SK-N-SH (cell line): ENCODE data around the gene PIGC. TPM values are rescaled to one million over a fixed set of nuclear protein-coding genes. Genes with fewer than 3 reads are reported as not detected.

Source experiments
- CTCF ChIA-PET: fragments of 300-600, 350-600 bp; formaldehyde crosslinking; extraction: SDS; loops from one replicate; lab custom pipeline; 2021; lab: Yijun Ruan, JAX
- POLR2A ChIA-PET: fragments of 350-600 bp; sonication (Branson Sonifier 250); formaldehyde crosslinking; extraction: SDS; loops from one replicate; lab custom pipeline; 2020; ENCODE audit warnings: antibody characterized with exemption, inconsistent platforms; lab: Yijun Ruan, JAX
- DNase-seq: peaks from one replicate; pipeline ENCODE4 v3.0.0; 2012
- H2AFZ ChIP-seq: fragments of 200-600 bp; sonication (generic); 2 replicates; pipeline ENCODE4 v1.8.1; 2016; ENCODE audit warnings: antibody characterized with exemption, mild to moderate bottlenecking, low read depth
- H3F3A ChIP-seq: fragments of 200-600 bp; sonication (generic); replicated peaks from 2 replicates; pipeline ENCODE3; 2016; ENCODE audit warnings: antibody characterized with exemption, mild to moderate bottlenecking; ENCODE audit not compliant: insufficient read depth
- H3K27ac ChIP-seq, 2 experiments: fragments of 200-500 bp in 1 of 2; fragments of 200-600 bp in 1 of 2; sonication (Bioruptor generic) in 1 of 2; sonication (generic), shearing (Covaris generic) in 1 of 2; 2 replicates each; pipeline versions ENCODE4 v1.5.1 to v1.6.1; 2014 to 2016; ENCODE audit warnings: low read depth in 2 of 2, inconsistent platforms in 1 of 2, low read length in 1 of 2, mild to moderate bottlenecking in 1 of 2, mixed read lengths in 1 of 2
- H3K27me3 ChIP-seq: fragments of 200-600 bp; sonication (generic), shearing (Covaris generic); 2 replicates; pipeline ENCODE4 v1.6.1; 2016; ENCODE audit warnings: mixed run types; ENCODE audit not compliant: insufficient read depth
- H3K36me3 ChIP-seq, 2 experiments: fragments of 200-500 bp in 1 of 2; fragments of 200-600 bp in 1 of 2; sonication (Bioruptor generic) in 1 of 2; sonication (generic) in 1 of 2; replicated peaks in 1 of 2; 2 replicates each; pipeline versions ENCODE3 to v1.5.1; 2014 to 2016; ENCODE audit warnings: low read length in 1 of 2, mild to moderate bottlenecking in 1 of 2; ENCODE audit not compliant: insufficient read depth in 2 of 2, control insufficient read depth in 1 of 2
- H3K4me1 ChIP-seq, 2 experiments: fragments of 200-500 bp in 1 of 2; fragments of 200-600 bp in 1 of 2; sonication (Bioruptor generic) in 1 of 2; sonication (generic), shearing (Covaris generic) in 1 of 2; 2 replicates each; pipeline versions ENCODE4 v1.5.1 to v1.6.1; 2014 to 2016; ENCODE audit warnings: low read depth in 1 of 2, low read length in 1 of 2, mixed run types in 1 of 2; ENCODE audit not compliant: insufficient read depth in 2 of 2, control insufficient read depth in 1 of 2
- H3K4me2 ChIP-seq: fragments of 200-600 bp; sonication (generic), shearing (Covaris generic); 2 replicates; pipeline ENCODE4 v1.6.1; 2017; ENCODE audit warnings: mixed run types
- H3K4me3 ChIP-seq, 2 experiments: fragments of 200-500 bp in 1 of 2; fragments of 200-600 bp in 1 of 2; sonication (Bioruptor generic) in 1 of 2; sonication (generic), shearing (Covaris generic) in 1 of 2; 2 replicates each; pipeline versions ENCODE4 v1.5.1 to v1.8.1; 2014 to 2016; ENCODE audit warnings: low read depth in 2 of 2, inconsistent platforms in 1 of 2, low read length in 1 of 2, mild to moderate bottlenecking in 1 of 2, mixed read lengths in 1 of 2, moderate library complexity in 1 of 2
- H3K79me2 ChIP-seq: fragments of 200-600 bp; sonication (generic); 2 replicates; pipeline ENCODE4 v1.8.1; 2017; ENCODE audit warnings: mild to moderate bottlenecking; ENCODE audit not compliant: insufficient read depth
- H3K9ac ChIP-seq: fragments of 200-600 bp; sonication (generic); 2 replicates; pipeline ENCODE4 v1.6.1; 2017; ENCODE audit warnings: mixed run types
- H3K9me2 ChIP-seq: fragments of 200-600 bp; sonication (generic); 2 replicates; pipeline ENCODE4 v1.6.1; 2017; ENCODE audit warnings: mixed run types
- H3K9me3 ChIP-seq: fragments of 200-600 bp; sonication (generic); 2 replicates; pipeline ENCODE4 v1.6.1; 2017; ENCODE audit warnings: mixed run types, mild to moderate bottlenecking, moderate library complexity
- H4K20me1 ChIP-seq: fragments of 200-600 bp; sonication (generic); 2 replicates; pipeline ENCODE4 v1.6.1; 2017; ENCODE audit warnings: mild to moderate bottlenecking, mixed run types; ENCODE audit not compliant: insufficient read depth
- CTCF ChIP-seq: fragments of 200-600 bp; sonication (generic); IDR thresholded peaks from 2 replicates; pipeline ENCODE4 v1.6.1; 2017; ENCODE audit warnings: antibody characterized with exemption, mild to moderate bottlenecking, moderate library complexity
- EZH2phosphoT487 ChIP-seq: fragments of 200-600 bp; sonication (generic); IDR thresholded peaks from 2 replicates; pipeline ENCODE4 v1.6.1; 2017; ENCODE audit warnings: low read depth, mixed run types, mild to moderate bottlenecking, antibody characterized with exemption, moderate library complexity, borderline replicate concordance
- FOXJ3 ChIP-seq: sonication (generic); formaldehyde crosslinking; IDR thresholded peaks from 2 replicates; pipeline ENCODE4 v1.5.1; 2020; ENCODE audit warnings: mild to moderate bottlenecking, missing genetic modification reagents
- MEF2A ChIP-seq: IDR thresholded peaks from 2 replicates; pipeline ENCODE4 v1.4.0; 2012; ENCODE audit warnings: low read depth, borderline replicate concordance
- MXI1 ChIP-seq: IDR thresholded peaks from 2 replicates; pipeline ENCODE4 v1.6.1; 2012; ENCODE audit warnings: mild to moderate bottlenecking, low read depth, low read length, improper control_type of control experiment
- NFIC ChIP-seq: IDR thresholded peaks from 2 replicates; pipeline ENCODE4 v1.4.0; 2012; ENCODE audit warnings: borderline replicate concordance
- RAD21 ChIP-seq: IDR thresholded peaks from 2 replicates; pipeline ENCODE4 v1.6.1; 2012; ENCODE audit warnings: mild to moderate bottlenecking, low read length
- RCOR1 ChIP-seq: fragments of 150-350 bp; IDR thresholded peaks from 2 replicates; pipeline ENCODE4 v1.6.1; 2017; ENCODE audit warnings: antibody characterized with exemption, low read length
- TCF12 ChIP-seq: IDR thresholded peaks from 2 replicates; pipeline ENCODE4 v1.4.0; 2012
- USF1 ChIP-seq: IDR thresholded peaks from 2 replicates; pipeline ENCODE4 v1.4.0; 2012; ENCODE audit warnings: low read depth, borderline replicate concordance
- YY1 ChIP-seq: IDR thresholded peaks from 2 replicates; pipeline ENCODE4 v1.4.0; 2012; ENCODE audit warnings: low read depth, mild to moderate bottlenecking
- WGBS: methylation state at CpG from one replicate; pipeline ENCODE4 v1.1.6; 2017; ENCODE audit warnings: low lambda C conversion rate; 5-methylcytosine and 5-hydroxymethylcytosine counted together
- polyA plus RNA-seq, 3 experiments: library from polyadenylated mRNA; depleted of rRNA; stranded (reverse); fragments of >200 nt; gene quantifications; 2 replicates each; pipeline ENCODE4 v1.2.3, GENCODE V29; 2012
- TF ChIP-seq, protein P1 (sequence below): IDR thresholded peaks from 2 replicates; pipeline ENCODE4 v1.4.0; 2012; ENCODE audit warnings: low read depth
- TF ChIP-seq, protein P2 (sequence below): IDR thresholded peaks from 2 replicates; pipeline ENCODE4; 2012

The PIGC gene
- polyA plus RNA-seq, 1 of the 3 experiments (the other 2 are of a cell fraction), result 20.6 TPM

GRCh38 chr1:172416496-172417035 is 27.3 kb downstream of the PIGC start:
- CTCF ChIA-PET, result interaction anchor here (1.0 to 2.9 kb wide), 5 partner anchors 11 to 414 kb away, joined by 3 to 10 read pairs (median 5); partner anchors contain the start of gene PIGC

GRCh38 chr1:172414331-172414730 is 29.5 kb downstream of the PIGC start:
- Histone ChIP-seq H3K4me1 (no peaks in the 10 kb centered on the region), H4K20me1 (no peaks in the 10 kb centered on the region), H3K27me3 (no peaks in the 10 kb centered on the region), H3K9me2 (no peaks in the 10 kb centered on the region), H3K36me3 (peaks cover 0 to 5% of the 10 kb centered on the region in 2 experiments), H3K27ac (no peak overlapping the region), H3K4me2 (no peak overlapping the region), H3K9me3 (no peaks in the 10 kb centered on the region), H2AFZ (no peak overlapping the region), H3K79me2 (no peaks in the 10 kb centered on the region), H3K4me3 (no peak overlapping the region), H3F3A (peaks cover 5% of the 10 kb centered on the region), H3K9ac (no peak overlapping the region)
- ChIA-PET CTCF (interaction anchor here (1.2 kb wide), 1 partner anchor 14 kb away, joined by 3 read pairs; no protein-coding TSS in a partner anchor), POLR2A (no interaction called here)
- no peak for DNase-seq
- TF ChIP-seq CTCF (no peak), USF1 (no peak), YY1 (no peak), TCF12 (no peak), FOXJ3 (CRISPR knock-in tag) (no peak), RCOR1 (no peak), NFIC (no peak), EZH2phosphoT487 (no peak)
- TF ChIP-seq, protein P1, sequence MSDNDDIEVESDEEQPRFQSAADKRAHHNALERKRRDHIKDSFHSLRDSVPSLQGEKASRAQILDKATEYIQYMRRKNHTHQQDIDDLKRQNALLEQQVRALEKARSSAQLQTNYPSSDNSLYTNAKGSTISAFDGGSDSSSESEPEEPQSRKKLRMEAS, result no peak
- TF ChIP-seq, protein P2, sequence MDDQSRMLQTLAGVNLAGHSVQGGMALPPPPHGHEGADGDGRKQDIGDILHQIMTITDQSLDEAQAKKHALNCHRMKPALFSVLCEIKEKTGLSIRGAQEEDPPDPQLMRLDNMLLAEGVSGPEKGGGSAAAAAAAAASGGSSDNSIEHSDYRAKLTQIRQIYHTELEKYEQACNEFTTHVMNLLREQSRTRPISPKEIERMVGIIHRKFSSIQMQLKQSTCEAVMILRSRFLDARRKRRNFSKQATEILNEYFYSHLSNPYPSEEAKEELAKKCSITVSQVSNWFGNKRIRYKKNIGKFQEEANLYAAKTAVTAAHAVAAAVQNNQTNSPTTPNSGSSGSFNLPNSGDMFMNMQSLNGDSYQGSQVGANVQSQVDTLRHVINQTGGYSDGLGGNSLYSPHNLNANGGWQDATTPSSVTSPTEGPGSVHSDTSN, result no peak

More at GRCh38 chr1:172416496-172417035, 27.3 kb downstream of the PIGC start:
- Histone ChIP-seq H3K9me3 (no peaks in the 10 kb centered on the region), H3K27ac (no peak overlapping the region), H3K9ac (no peak overlapping the region), H3K4me3 (no peak overlapping the region), H3F3A (peaks cover 8% of the 10 kb centered on the region), H3K9me2 (no peaks in the 10 kb centered on the region), H4K20me1 (no peaks in the 10 kb centered on the region), H3K4me2 (no peak overlapping the region), H3K79me2 (no peaks in the 10 kb centered on the region), H3K27me3 (no peaks in the 10 kb centered on the region), H2AFZ (no peak overlapping the region), H3K4me1 (no peaks in the 10 kb centered on the region), H3K36me3 (peaks cover 0 to under 1% of the 10 kb centered on the region in 2 experiments)
- 71% methylated on average over 4 of the region's 4 CpGs for WGBS
- no peak for DNase-seq
- TF ChIP-seq MXI1, result no peak
- TF ChIP-seq RAD21, result no peak
- no peak for TF ChIP-seq MEF2A
- POLR2A ChIA-PET, result no interaction called here
